Endothelial cell (in vitro differentiated cells): ENCODE data around the gene CHCHD10. TPM values are rescaled to one million over a fixed set of nuclear protein-coding genes. Genes with fewer than 3 reads are reported as not detected.

Source experiments
- DNase-seq: peaks from one replicate; pipeline ENCODE4 v3.0.0; 2021; ENCODE audit warnings: low spot score
- H3K27ac Mint-ChIP-seq: one replicate; pipeline ENCODE4 v1.8.0; 2021; ENCODE audit warnings: mixed read lengths, inconsistent platforms; ENCODE audit not compliant: unreplicated experiment
- H3K27me3 Mint-ChIP-seq: one replicate; pipeline ENCODE4 v1.8.0; 2021; ENCODE audit warnings: mild to moderate bottlenecking, moderate library complexity, mixed read lengths, inconsistent platforms; ENCODE audit not compliant: unreplicated experiment
- H3K36me3 Mint-ChIP-seq: one replicate; pipeline ENCODE4 v1.8.0; 2021; ENCODE audit warnings: mild to moderate bottlenecking, low read depth, mixed read lengths, inconsistent platforms; ENCODE audit not compliant: unreplicated experiment
- H3K4me1 Mint-ChIP-seq: one replicate; pipeline ENCODE4 v1.8.0; 2021; ENCODE audit warnings: mild to moderate bottlenecking, mixed read lengths, inconsistent platforms; ENCODE audit not compliant: unreplicated experiment
- H3K4me3 Mint-ChIP-seq: one replicate; pipeline ENCODE4 v1.8.0; 2021; ENCODE audit warnings: mild to moderate bottlenecking, mixed read lengths, inconsistent platforms; ENCODE audit not compliant: unreplicated experiment
- H3K9me3 Mint-ChIP-seq: one replicate; pipeline ENCODE4 v1.8.0; 2021; ENCODE audit warnings: mixed read lengths, inconsistent platforms; ENCODE audit not compliant: unreplicated experiment
- CTCF ChIP-seq: fragments of 200-600 bp; sonication (generic); IDR thresholded peaks from one replicate; pipeline ENCODE4 v1.5.0; 2021; ENCODE audit warnings: antibody characterized with exemption; ENCODE audit not compliant: unreplicated experiment
- total RNA-seq: library from RNA; stranded (reverse); fragmentation: NEBNext Ultra II Directional; extraction: Animal tissue kit (Norgen Biotek cat#: 25700); gene quantifications from one replicate; pipeline ENCODE4 v1.2.1, GENCODE V29; 2021; ENCODE audit not compliant: unreplicated experiment

Gene CHCHD10
- total RNA-seq, 1 donor from 2014 or later: 55.8 TPM

- H3K27me3 Mint-ChIP-seq: peaks cover 4% of the 10 kb centered on the region
- no peaks in the 10 kb centered on the region for H3K36me3 Mint-ChIP-seq
- no peak for TF ChIP-seq CTCF
- no peaks in the 10 kb centered on the region for H3K9me3 Mint-ChIP-seq
- no peak overlapping the region for H3K27ac Mint-ChIP-seq
- H3K4me1 Mint-ChIP-seq: no peaks in the 10 kb centered on the region
- H3K4me3 Mint-ChIP-seq: no peak overlapping the region
- DNase-seq: no peak
Observed at GRCh38 chr22:23780146-23780748, 12.5 kb upstream of the CHCHD10 start.

GRCh38 chr22:23779731-23780130, 12.0 kb upstream of the CHCHD10 start:
- Mint-ChIP-seq H3K27ac (peak overlapping the region; percentile 22), H3K4me3 (no peak overlapping the region), H3K4me1 (no peaks in the 10 kb centered on the region), H3K9me3 (no peaks in the 10 kb centered on the region), H3K36me3 (peaks cover under 1% of the 10 kb centered on the region), H3K27me3 (peaks cover 4% of the 10 kb centered on the region)
- DNase-seq: no peak
- TF ChIP-seq CTCF: no peak

- H3K4me3 Mint-ChIP-seq: no peak overlapping the region
- H3K27me3 Mint-ChIP-seq: peaks cover 4% of the 10 kb centered on the region
- no peak overlapping the region for H3K27ac Mint-ChIP-seq
- no peaks in the 10 kb centered on the region for H3K9me3 Mint-ChIP-seq
- TF ChIP-seq CTCF: no peak
- DNase-seq: no peak
- H3K4me1 Mint-ChIP-seq: no peaks in the 10 kb centered on the region
- H3K36me3 Mint-ChIP-seq: peaks cover 5% of the 10 kb centered on the region
Observed at GRCh38 chr22:23779083-23779482, 11.3 kb upstream of the CHCHD10 start.

- Mint-ChIP-seq H3K4me1 (no peaks in the 10 kb centered on the region), H3K4me3 (no peak overlapping the region), H3K27me3 (peaks cover 4% of the 10 kb centered on the region), H3K9me3 (no peaks in the 10 kb centered on the region), H3K27ac (no peak overlapping the region), H3K36me3 (peaks cover 5% of the 10 kb centered on the region)
- no peak for DNase-seq
- TF ChIP-seq CTCF: no peak
Observed at GRCh38 chr22:23778577-23778900, 10.8 kb upstream of the CHCHD10 start.

GRCh38 chr22:23777776-23778576, 10.2 kb upstream of the CHCHD10 start:
- H3K27ac Mint-ChIP-seq: no peak overlapping the region
- H3K36me3 Mint-ChIP-seq: peaks cover 5% of the 10 kb centered on the region
- no peak for DNase-seq
- no peaks in the 10 kb centered on the region for H3K9me3 Mint-ChIP-seq
- peaks cover 8% of the 10 kb centered on the region for H3K27me3 Mint-ChIP-seq
- no peak for TF ChIP-seq CTCF
- H3K4me3 Mint-ChIP-seq: no peak overlapping the region
- H3K4me1 Mint-ChIP-seq: peaks cover 5% of the 10 kb centered on the region
